ENCODE results near the gene CCL13. TPM values are rescaled to one million over a fixed set of nuclear protein-coding genes. Genes with fewer than 3 reads are reported as not detected.

The CCL13 gene
- polyA plus RNA-seq, 1 donor from 2014 or later: not detected

- H2AFZ ChIP-seq (ENCODE audit: low read depth, low read length): no peak overlapping the region
- H3K27ac ChIP-seq (ENCODE audit: low read length): no peak overlapping the region
- H3K79me2 ChIP-seq (replicated peaks; ENCODE audit: insufficient read depth, low read length): no peaks in the 10 kb centered on the region
- TF ChIP-seq TAF1 (IDR thresholded peaks at IDR 0.05; ENCODE audit: low read depth): no peak
- no peak for TF ChIP-seq SMC3 (conservative IDR thresholded peaks at IDR 0.05; ENCODE audit: poor library complexity)
- TF ChIP-seq EZH2 (IDR thresholded peaks at IDR 0.05; ENCODE audit: borderline replicate concordance, insufficient read depth, low read length, poor library complexity, severe bottlenecking): no peak
- no peak for TF ChIP-seq REST (IDR thresholded peaks at IDR 0.05; ENCODE audit: borderline replicate concordance)
- H3K4me3 ChIP-seq (ENCODE audit: low read length): no peak overlapping the region
- no peaks in the 10 kb centered on the region for H3K36me3 ChIP-seq (ENCODE audit: insufficient read depth, low read length)
- H3K9ac ChIP-seq (ENCODE audit: low read length): no peak overlapping the region
- H4K20me1 ChIP-seq (ENCODE audit: insufficient read depth): no peaks in the 10 kb centered on the region
- no peaks in the 10 kb centered on the region for H3K9me2 ChIP-seq (ENCODE audit: insufficient read depth, low read length)
- no peaks in the 10 kb centered on the region for H3K9me3 ChIP-seq (ENCODE audit: low read length)
- H3F3A ChIP-seq (ENCODE audit: insufficient read depth, low read length, poor library complexity, severe bottlenecking): no peaks in the 10 kb centered on the region
- H3K27me3 ChIP-seq (ENCODE audit: insufficient read depth, low read depth, low read length): no peaks in the 10 kb centered on the region
- no peak overlapping the region for H3K4me2 ChIP-seq (ENCODE audit: low read length)
Measured at GRCh38 chr17:34389126-34389750, 33.0 kb downstream of the CCL13 start.

- H3K4me3 ChIP-seq (ENCODE audit: low read length): no peak overlapping the region
- H3K9me3 ChIP-seq (ENCODE audit: low read length): no peaks in the 10 kb centered on the region
- H3K27ac ChIP-seq (ENCODE audit: low read length): no peak overlapping the region
- H3K36me3 ChIP-seq (ENCODE audit: insufficient read depth, low read length): no peaks in the 10 kb centered on the region
- no peak overlapping the region for H2AFZ ChIP-seq (ENCODE audit: low read depth, low read length)
- H4K20me1 ChIP-seq (ENCODE audit: insufficient read depth): no peaks in the 10 kb centered on the region
- no peak for TF ChIP-seq EZH2 (IDR thresholded peaks at IDR 0.05; ENCODE audit: borderline replicate concordance, insufficient read depth, low read length, poor library complexity, severe bottlenecking)
- TF ChIP-seq RAD21 (conservative IDR thresholded peaks at IDR 0.05): no peak
- TF ChIP-seq EP300 (conservative IDR thresholded peaks at IDR 0.05; ENCODE audit: poor library complexity, severe bottlenecking): no peak
- TF ChIP-seq, protein P1, sequence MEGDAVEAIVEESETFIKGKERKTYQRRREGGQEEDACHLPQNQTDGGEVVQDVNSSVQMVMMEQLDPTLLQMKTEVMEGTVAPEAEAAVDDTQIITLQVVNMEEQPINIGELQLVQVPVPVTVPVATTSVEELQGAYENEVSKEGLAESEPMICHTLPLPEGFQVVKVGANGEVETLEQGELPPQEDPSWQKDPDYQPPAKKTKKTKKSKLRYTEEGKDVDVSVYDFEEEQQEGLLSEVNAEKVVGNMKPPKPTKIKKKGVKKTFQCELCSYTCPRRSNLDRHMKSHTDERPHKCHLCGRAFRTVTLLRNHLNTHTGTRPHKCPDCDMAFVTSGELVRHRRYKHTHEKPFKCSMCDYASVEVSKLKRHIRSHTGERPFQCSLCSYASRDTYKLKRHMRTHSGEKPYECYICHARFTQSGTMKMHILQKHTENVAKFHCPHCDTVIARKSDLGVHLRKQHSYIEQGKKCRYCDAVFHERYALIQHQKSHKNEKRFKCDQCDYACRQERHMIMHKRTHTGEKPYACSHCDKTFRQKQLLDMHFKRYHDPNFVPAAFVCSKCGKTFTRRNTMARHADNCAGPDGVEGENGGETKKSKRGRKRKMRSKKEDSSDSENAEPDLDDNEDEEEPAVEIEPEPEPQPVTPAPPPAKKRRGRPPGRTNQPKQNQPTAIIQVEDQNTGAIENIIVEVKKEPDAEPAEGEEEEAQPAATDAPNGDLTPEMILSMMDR (IDR thresholded peaks at IDR 0.05; ENCODE audit: poor library complexity, severe bottlenecking): no peak
- TF ChIP-seq MXI1 (conservative IDR thresholded peaks at IDR 0.05; ENCODE audit: poor library complexity, severe bottlenecking): no peak
- TF ChIP-seq POLR2AphosphoS5 (IDR thresholded peaks at IDR 0.05): no peak
- TF ChIP-seq TAF1 (IDR thresholded peaks at IDR 0.05; ENCODE audit: low read depth): no peak
- no peak for TF ChIP-seq REST (IDR thresholded peaks at IDR 0.05; ENCODE audit: borderline replicate concordance)
- H3K9ac ChIP-seq (ENCODE audit: low read length): no peak overlapping the region
- H3K27me3 ChIP-seq (ENCODE audit: insufficient read depth, low read depth, low read length): no peaks in the 10 kb centered on the region
- no peaks in the 10 kb centered on the region for H3F3A ChIP-seq (ENCODE audit: insufficient read depth, low read length, poor library complexity, severe bottlenecking)
- no peak overlapping the region for H3K4me2 ChIP-seq (ENCODE audit: low read length)
- no peaks in the 10 kb centered on the region for H3K9me2 ChIP-seq (ENCODE audit: insufficient read depth, low read length)
- H3K79me2 ChIP-seq (replicated peaks; ENCODE audit: insufficient read depth, low read length): no peaks in the 10 kb centered on the region
Measured at GRCh38 chr17:34390649-34391048, 34.4 kb downstream of the CCL13 start.

Data from neural cell (in vitro differentiated cells).